ENCODE measurements around the gene COP1.

The COP1 gene

GRCh38 chr1:176201568-176201967 lies 5.5 kb downstream of the COP1 start:
- H3K4me3 ChIP-seq (ENCODE audit: control insufficient read depth, low read depth, low read length): no peak overlapping the region
- no peak for DNase-seq (ENCODE audit: low read depth)
- TF ChIP-seq CTCF (conservative IDR thresholded peaks at IDR 0.05; ENCODE audit: control insufficient read depth, insufficient read depth, low read depth, low read length): no peak

GRCh38 chr1:176199707-176200106 lies 7.4 kb downstream of the COP1 start:
- TF ChIP-seq CTCF (conservative IDR thresholded peaks at IDR 0.05; ENCODE audit: control insufficient read depth, insufficient read depth, low read depth, low read length): no peak
- H3K4me3 ChIP-seq (ENCODE audit: control insufficient read depth, low read depth, low read length): no peak overlapping the region
- DNase-seq (ENCODE audit: low read depth): no peak

- DNase-seq (ENCODE audit: low read depth): no peak
- H3K4me3 ChIP-seq (ENCODE audit: control insufficient read depth, low read depth, low read length): no peak overlapping the region
- no peak for TF ChIP-seq CTCF (conservative IDR thresholded peaks at IDR 0.05; ENCODE audit: control insufficient read depth, insufficient read depth, low read depth, low read length)
These were observed 8.7 kb downstream of the COP1 start for GRCh38 chr1:176198413-176198812.

GRCh38 chr1:176196728-176197127 lies 10.4 kb downstream of the COP1 start:
- H3K4me3 ChIP-seq (ENCODE audit: control insufficient read depth, low read depth, low read length): no peak overlapping the region
- TF ChIP-seq CTCF (conservative IDR thresholded peaks at IDR 0.05; ENCODE audit: control insufficient read depth, insufficient read depth, low read depth, low read length): no peak
- DNase-seq (ENCODE audit: low read depth): no peak

- TF ChIP-seq CTCF (conservative IDR thresholded peaks at IDR 0.05; ENCODE audit: control insufficient read depth, insufficient read depth, low read depth, low read length): no peak
- DNase-seq (ENCODE audit: low read depth): no peak
- no peak overlapping the region for H3K4me3 ChIP-seq (ENCODE audit: control insufficient read depth, low read depth, low read length)
These were observed 11.5 kb downstream of the COP1 start for GRCh38 chr1:176195547-176195946.

- DNase-seq (ENCODE audit: low read depth): no peak
- H3K4me3 ChIP-seq (ENCODE audit: control insufficient read depth, low read depth, low read length): no peak overlapping the region
- no peak for TF ChIP-seq CTCF (conservative IDR thresholded peaks at IDR 0.05; ENCODE audit: control insufficient read depth, insufficient read depth, low read depth, low read length)
These were observed 13.4 kb downstream of the COP1 start for GRCh38 chr1:176193663-176194062.

- no peak overlapping the region for H3K4me3 ChIP-seq (ENCODE audit: control insufficient read depth, low read depth, low read length)
- no peak for TF ChIP-seq CTCF (conservative IDR thresholded peaks at IDR 0.05; ENCODE audit: control insufficient read depth, insufficient read depth, low read depth, low read length)
- peak; percentile 17 for DNase-seq (ENCODE audit: low read depth)
These were observed 14.1 kb downstream of the COP1 start for GRCh38 chr1:176193023-176193422.
